T-helper 2 cell treated with Interferon-gamma antibody and Interleukin-4, amounts not matched to agents 100 ng/mL and 5 ng/mL, for 36 hours (primary cell): ENCODE data around the gene ZSCAN21. TPM values are rescaled to one million over a fixed set of nuclear protein-coding genes. Genes with fewer than 3 reads are reported as not detected.

ENCODE experiments used
- intact Hi-C: fragments of 100-400 bp; cut with micrococcal nuclease; formaldehyde crosslinking; loops from one replicate; pipeline ENCODE4 v1.15.1; 2023
- total RNA-seq: library from RNA; stranded (reverse); gene quantifications from 2 replicates; pipeline ENCODE4 v1.2.3, GENCODE V29; 2022

The ZSCAN21 gene
- total RNA-seq, 1 donor from 2014 or later = 5.3 TPM

- intact Hi-C loops = no loop called here
Observed at GRCh38 chr7:100072462-100072861, 22.9 kb downstream of the ZSCAN21 start.

- intact Hi-C loops = no loop called here
Observed at GRCh38 chr7:100074841-100075240, 25.3 kb downstream of the ZSCAN21 start.

GRCh38 chr7:100075418-100075817 is 25.8 kb downstream of the ZSCAN21 start:
- intact Hi-C loops = no loop called here

GRCh38 chr7:100077205-100077604 is 27.6 kb downstream of the ZSCAN21 start:
- intact Hi-C loops = no loop called here

GRCh38 chr7:100079024-100079560 is 29.5 kb downstream of the ZSCAN21 start:
- intact Hi-C loops = no loop called here

GRCh38 chr7:100080907-100081534 is 31.4 kb downstream of the ZSCAN21 start:
- intact Hi-C loops = loop anchor here (1.0 to 10.0 kb wide), 10 partner anchors 32 to 676 kb away; partner anchors contain the start of genes BUD31, FAM200A, MBLAC1 and MEPCE

- intact Hi-C loops = loop anchor here (1.0 to 10.0 kb wide), 11 partner anchors 19 to 677 kb away; partner anchors contain the start of genes BUD31, FAM200A, MBLAC1 and MEPCE
Observed at GRCh38 chr7:100081535-100082102, 32.0 kb downstream of the ZSCAN21 start, which contains the start of gene ZNF3. Gene ZNF3, minus strand, starts transcription at chr7:100081723. Its CDS starts 4,366 bp downstream, at chr7:100077357.

- intact Hi-C loops = loop anchor here (1.0 to 10.0 kb wide), 7 partner anchors 17 to 678 kb away; partner anchors contain the start of genes BUD31, FAM200A, MBLAC1 and MEPCE
Observed at GRCh38 chr7:100082978-100083377, 33.4 kb downstream of the ZSCAN21 start.

GRCh38 chr7:100085515-100085914 is 35.9 kb downstream of the ZSCAN21 start:
- intact Hi-C loops = loop anchor here (10.0 kb wide), 3 partner anchors 461 to 681 kb away; partner anchors contain the start of genes BUD31, FAM200A, PDAP1 and ZNF655

- intact Hi-C loops = loop anchor here (10.0 kb wide), 3 partner anchors 462 to 682 kb away; partner anchors contain the start of genes BUD31, FAM200A, PDAP1 and ZNF655
Observed at GRCh38 chr7:100087055-100087750, 37.6 kb downstream of the ZSCAN21 start.

GRCh38 chr7:100088095-100088620 is 38.6 kb downstream of the ZSCAN21 start:
- intact Hi-C loops = loop anchor here (10.0 kb wide), 3 partner anchors 463 to 683 kb away; partner anchors contain the start of genes BUD31, FAM200A, PDAP1 and ZNF655

- intact Hi-C loops = loop anchor here (1.0 to 10.0 kb wide), 4 partner anchors 11 to 684 kb away; partner anchors contain the start of genes BUD31, FAM200A, PDAP1 and ZNF655
Observed at GRCh38 chr7:100088621-100089457, 39.3 kb downstream of the ZSCAN21 start, which contains the start of gene COPS6. Gene COPS6, plus strand, starts transcription at chr7:100088969. Its CDS starts 22 bp downstream, at chr7:100088991.

GRCh38 chr7:100089458-100090196 is 40.1 kb downstream of the ZSCAN21 start:
- intact Hi-C loops = loop anchor here (1.0 to 10.0 kb wide), 4 partner anchors 11 to 685 kb away; partner anchors contain the start of genes BUD31, FAM200A, PDAP1 and ZNF655

- intact Hi-C loops = no loop called here
Observed at GRCh38 chr7:100090527-100091410, 41.2 kb downstream of the ZSCAN21 start.

- intact Hi-C loops = no loop called here
Observed at GRCh38 chr7:100091411-100092181, 42.0 kb downstream of the ZSCAN21 start.

- intact Hi-C loops = no loop called here
Observed at GRCh38 chr7:100093054-100093453, 43.5 kb downstream of the ZSCAN21 start.

- intact Hi-C loops = no loop called here
Observed at GRCh38 chr7:100093498-100093897, 43.9 kb downstream of the ZSCAN21 start.
